Measurements from ENCODE around the gene SH3BP4. TPM values are rescaled to one million over a fixed set of nuclear protein-coding genes. Genes with fewer than 3 reads are reported as not detected.

The SH3BP4 gene
- total RNA-seq, 1 donor from 2014 or later: 37.1 TPM

GRCh38 chr2:234991793-234992192 lies 40.0 kb downstream of the SH3BP4 start:
- peaks cover 14% of the 10 kb centered on the region for H3K36me3 Mint-ChIP-seq (ENCODE audit: low read depth)
- peaks cover 47% of the 10 kb centered on the region for H3K4me1 Mint-ChIP-seq
- TF ChIP-seq, protein P1, sequence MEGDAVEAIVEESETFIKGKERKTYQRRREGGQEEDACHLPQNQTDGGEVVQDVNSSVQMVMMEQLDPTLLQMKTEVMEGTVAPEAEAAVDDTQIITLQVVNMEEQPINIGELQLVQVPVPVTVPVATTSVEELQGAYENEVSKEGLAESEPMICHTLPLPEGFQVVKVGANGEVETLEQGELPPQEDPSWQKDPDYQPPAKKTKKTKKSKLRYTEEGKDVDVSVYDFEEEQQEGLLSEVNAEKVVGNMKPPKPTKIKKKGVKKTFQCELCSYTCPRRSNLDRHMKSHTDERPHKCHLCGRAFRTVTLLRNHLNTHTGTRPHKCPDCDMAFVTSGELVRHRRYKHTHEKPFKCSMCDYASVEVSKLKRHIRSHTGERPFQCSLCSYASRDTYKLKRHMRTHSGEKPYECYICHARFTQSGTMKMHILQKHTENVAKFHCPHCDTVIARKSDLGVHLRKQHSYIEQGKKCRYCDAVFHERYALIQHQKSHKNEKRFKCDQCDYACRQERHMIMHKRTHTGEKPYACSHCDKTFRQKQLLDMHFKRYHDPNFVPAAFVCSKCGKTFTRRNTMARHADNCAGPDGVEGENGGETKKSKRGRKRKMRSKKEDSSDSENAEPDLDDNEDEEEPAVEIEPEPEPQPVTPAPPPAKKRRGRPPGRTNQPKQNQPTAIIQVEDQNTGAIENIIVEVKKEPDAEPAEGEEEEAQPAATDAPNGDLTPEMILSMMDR (conservative IDR thresholded peaks at IDR 0.05): no peak
- peaks cover 12% of the 10 kb centered on the region for H3K9me3 Mint-ChIP-seq
- H3K27me3 Mint-ChIP-seq (ENCODE audit: low read depth): no peaks in the 10 kb centered on the region
- no peak for DNase-seq (ENCODE audit: low read depth, low spot score)
- no peak overlapping the region for H3K4me3 Mint-ChIP-seq
- H3K27ac Mint-ChIP-seq (ENCODE audit: unreplicated experiment): no peak overlapping the region

GRCh38 chr2:234992196-234992595 lies 40.4 kb downstream of the SH3BP4 start:
- TF ChIP-seq, protein P1 (conservative IDR thresholded peaks at IDR 0.05): no peak
- no peak for DNase-seq (ENCODE audit: low read depth, low spot score)
- Mint-ChIP-seq H3K27me3 (ENCODE audit: low read depth) (no peaks in the 10 kb centered on the region), H3K9me3 (peaks cover 11% of the 10 kb centered on the region), H3K36me3 (ENCODE audit: low read depth) (peaks cover 12% of the 10 kb centered on the region), H3K27ac (ENCODE audit: unreplicated experiment) (no peak overlapping the region), H3K4me1 (peaks cover 49% of the 10 kb centered on the region), H3K4me3 (no peak overlapping the region)

DNA sequence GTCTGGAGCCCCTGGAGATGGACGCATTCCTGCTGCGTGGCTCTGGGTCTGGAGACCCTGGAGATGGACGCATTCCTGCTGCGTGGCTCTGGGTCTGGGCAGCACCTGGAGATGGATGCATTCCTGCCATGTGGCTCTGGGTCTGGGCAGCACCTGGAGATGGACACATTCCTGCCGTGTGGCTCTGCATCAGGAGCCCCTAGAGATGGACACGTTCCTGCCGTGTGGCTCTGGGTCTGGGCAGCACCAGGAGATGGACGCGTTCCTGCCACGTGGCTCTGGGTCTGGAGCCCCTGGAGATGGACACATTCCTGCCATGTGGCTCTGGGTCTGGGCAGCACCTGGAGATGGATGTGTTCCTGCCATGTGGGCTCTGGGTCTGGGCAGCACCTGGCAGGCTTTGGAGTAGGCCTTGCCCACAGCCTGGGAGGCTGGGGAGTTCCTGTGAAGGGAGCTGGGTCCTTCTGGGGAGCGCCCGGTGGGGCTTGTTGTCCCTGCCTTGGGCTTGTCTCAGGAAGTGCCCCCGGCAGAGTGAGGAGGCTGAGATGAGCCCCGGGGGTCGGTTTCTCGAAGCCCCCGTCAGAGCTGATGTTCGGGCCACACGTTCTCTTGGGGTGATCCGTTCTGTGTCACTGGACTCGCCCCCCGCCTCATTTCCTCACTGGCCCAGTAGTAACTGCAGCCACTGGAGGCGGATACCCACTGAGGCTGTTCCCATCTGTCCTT lies 41.0 kb downstream of the SH3BP4 start:
- Mint-ChIP-seq H3K27ac (ENCODE audit: unreplicated experiment) (no peak overlapping the region), H3K4me3 (no peak overlapping the region), H3K27me3 (ENCODE audit: low read depth) (no peaks in the 10 kb centered on the region), H3K4me1 (peaks cover 53% of the 10 kb centered on the region), H3K36me3 (ENCODE audit: low read depth) (peaks cover 6% of the 10 kb centered on the region), H3K9me3 (peaks cover 5% of the 10 kb centered on the region)
- TF ChIP-seq, protein P1 (conservative IDR thresholded peaks at IDR 0.05): no peak
- DNase-seq (ENCODE audit: low read depth, low spot score): no peak

GRCh38 chr2:234993541-234993981 lies 41.7 kb downstream of the SH3BP4 start:
- H3K36me3 Mint-ChIP-seq (ENCODE audit: low read depth): peaks cover 9% of the 10 kb centered on the region

DNA sequence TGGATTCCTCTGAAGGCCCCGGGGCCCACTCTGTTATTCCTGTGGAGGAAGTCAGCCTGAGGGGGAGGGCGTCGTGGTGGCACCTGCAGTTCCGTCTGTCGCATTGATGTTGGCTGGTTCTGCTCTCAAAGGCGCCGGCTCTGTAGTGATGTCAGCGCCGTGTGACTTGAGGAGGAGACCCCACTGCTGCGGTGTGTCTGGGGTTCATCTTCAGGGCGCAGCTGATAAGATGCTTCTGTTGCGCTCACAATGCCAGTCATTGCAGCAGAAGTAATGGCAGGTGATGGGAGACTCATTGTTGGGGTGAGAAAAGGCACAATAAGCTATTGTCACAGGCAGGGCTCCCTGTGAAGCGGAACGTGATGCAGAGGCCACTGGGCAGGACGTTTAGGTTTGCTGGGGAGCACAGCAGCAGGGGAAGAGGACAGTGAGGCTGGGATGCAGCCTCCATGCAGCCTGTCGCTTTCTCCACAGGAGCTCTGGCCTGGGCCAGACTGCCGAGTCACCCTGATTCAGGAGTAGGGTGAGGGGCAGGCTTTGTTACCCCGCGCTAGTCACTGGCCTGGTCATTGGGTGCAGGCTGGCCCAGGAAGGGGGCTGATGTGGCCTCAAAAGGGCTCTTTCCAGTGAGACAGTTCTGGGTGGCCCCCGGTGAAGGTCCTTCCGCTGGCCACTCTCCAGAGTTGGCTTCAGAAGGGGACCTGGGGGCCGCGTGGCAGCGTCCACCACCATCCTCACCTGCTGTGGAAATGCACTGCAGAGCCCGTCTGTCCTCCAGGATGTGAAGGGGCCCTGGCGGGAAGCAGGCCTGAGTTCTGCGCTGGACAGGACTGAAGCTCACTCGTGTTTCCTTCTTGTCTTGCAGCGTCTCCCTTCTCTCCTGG lies 42.9 kb downstream of the SH3BP4 start:
- peaks cover 8% of the 10 kb centered on the region for H3K36me3 Mint-ChIP-seq (ENCODE audit: low read depth)
- H3K4me1 Mint-ChIP-seq: peaks cover 69% of the 10 kb centered on the region

More at GRCh38 chr2:234993541-234993981, 41.7 kb downstream of the SH3BP4 start:
- Mint-ChIP-seq H3K27me3 (ENCODE audit: low read depth) (no peaks in the 10 kb centered on the region), H3K9me3 (peaks cover 5% of the 10 kb centered on the region), H3K27ac (ENCODE audit: unreplicated experiment) (peak overlapping the region; percentile 87), H3K4me3 (peak overlapping the region; percentile 3), H3K4me1 (peaks cover 59% of the 10 kb centered on the region)
- no peak for DNase-seq (ENCODE audit: low read depth, low spot score)
- TF ChIP-seq, protein P1 (conservative IDR thresholded peaks at IDR 0.05): no peak

More for the DNA sequence above, 42.9 kb downstream of the SH3BP4 start:
- Mint-ChIP-seq H3K27ac (ENCODE audit: unreplicated experiment) (peak overlapping the region; percentile 87), H3K9me3 (peaks cover 5% of the 10 kb centered on the region), H3K4me3 (no peak overlapping the region), H3K27me3 (ENCODE audit: low read depth) (no peaks in the 10 kb centered on the region)
- no peak for DNase-seq (ENCODE audit: low read depth, low spot score)
- TF ChIP-seq, protein P1 (conservative IDR thresholded peaks at IDR 0.05): no peak

All from neural crest cell (in vitro differentiated cells).